Neuronal stem cell (in vitro differentiated cells): ENCODE results near the gene NFAM1.

Experiments used
- DNase-seq: peaks from one replicate; pipeline ENCODE4 v3.0.0-alpha.2; 2013; ENCODE audit warnings: low spot score
- H2AFZ ChIP-seq: one replicate; pipeline ENCODE4 v1.6.1; 2013; ENCODE audit warnings: mild to moderate bottlenecking, low read length, inconsistent platforms
- H2AK5ac ChIP-seq: 2 replicates; pipeline ENCODE4 v1.6.1; 2013; ENCODE audit warnings: low read depth, mild to moderate bottlenecking, inconsistent platforms, low read length, moderate library complexity, mixed read lengths
- H2BK120ac ChIP-seq: 2 replicates; pipeline ENCODE4 v1.6.1; 2013; ENCODE audit warnings: low read depth, mild to moderate bottlenecking, inconsistent platforms, low read length, moderate library complexity, mixed read lengths
- H2BK12ac ChIP-seq: one replicate; pipeline ENCODE4 v1.6.1; 2013; ENCODE audit warnings: low read length, inconsistent platforms
- H2BK15ac ChIP-seq: 2 replicates; pipeline ENCODE4 v1.6.1; 2013; ENCODE audit warnings: mild to moderate bottlenecking, low read length, inconsistent platforms, mixed read lengths
- H2BK5ac ChIP-seq: one replicate; pipeline ENCODE4 v1.6.1; 2013; ENCODE audit warnings: inconsistent platforms, mild to moderate bottlenecking, low read length, moderate library complexity
- H3K14ac ChIP-seq: one replicate; pipeline ENCODE4 v1.6.1; 2013; ENCODE audit warnings: low read length, inconsistent platforms
- H3K18ac ChIP-seq: 2 replicates; pipeline ENCODE4 v1.6.1; 2013; ENCODE audit warnings: low read length, inconsistent platforms
- H3K23ac ChIP-seq: 2 replicates; pipeline ENCODE4 v1.6.1; 2013; ENCODE audit warnings: low read depth, mild to moderate bottlenecking, mixed read lengths, low read length, inconsistent platforms; ENCODE audit not compliant: poor library complexity
- H3K27ac ChIP-seq: replicated peaks from 3 replicates; pipeline ENCODE4 v1.5.1; 2013; ENCODE audit warnings: low read length, inconsistent platforms
- H3K27me3 ChIP-seq, 3 experiments: 2 replicates each; pipeline ENCODE4 v1.6.1; 2013; ENCODE audit warnings: low read length in 3 of 3, mild to moderate bottlenecking in 2 of 3, inconsistent platforms in 1 of 3, low read depth in 1 of 3, mixed read lengths in 1 of 3, moderate library complexity in 1 of 3; ENCODE audit not compliant: control insufficient read depth in 3 of 3, insufficient read depth in 3 of 3
- H3K36me3 ChIP-seq, 2 donors: replicated peaks in 1 of 2; 2 replicates each; pipeline ENCODE4 v1.6.1; 2013; ENCODE audit warnings: low read length in 2 of 2; ENCODE audit not compliant: control insufficient read depth in 2 of 2, insufficient read depth in 2 of 2
- H3K4ac ChIP-seq: 2 replicates; pipeline ENCODE4 v1.6.1; 2013; ENCODE audit warnings: inconsistent platforms, mild to moderate bottlenecking, low read length, moderate library complexity
- H3K4me1 ChIP-seq, 2 donors: 1 replicate in 1 of 2; 2 replicates in 1 of 2; pipeline ENCODE4 v1.6.1; 2013; ENCODE audit warnings: low read length in 2 of 2, low read depth in 1 of 2; ENCODE audit not compliant: control insufficient read depth in 2 of 2, insufficient read depth in 1 of 2
- H3K4me2 ChIP-seq: one replicate; pipeline ENCODE4 v1.6.1; 2013; ENCODE audit warnings: mild to moderate bottlenecking, low read length, inconsistent platforms; ENCODE audit not compliant: insufficient read depth, poor library complexity, severe bottlenecking
- H3K4me3 ChIP-seq, 2 donors: 2 replicates each; pipeline ENCODE4 v1.5.1; 2013; ENCODE audit warnings: low read length in 2 of 2, mild to moderate bottlenecking in 2 of 2, inconsistent platforms in 1 of 2, moderate library complexity in 1 of 2
- H3K79me1 ChIP-seq: one replicate; pipeline ENCODE4 v1.6.1; 2013; ENCODE audit warnings: low read depth, mild to moderate bottlenecking, inconsistent platforms, low read length, moderate library complexity
- H3K9ac ChIP-seq: one replicate; pipeline ENCODE4 v1.6.1; 2013; ENCODE audit warnings: mild to moderate bottlenecking, low read depth, low read length, inconsistent platforms; ENCODE audit not compliant: poor library complexity
- H3K9me3 ChIP-seq, 2 donors: replicated peaks in 1 of 2; 2 replicates each; pipeline versions ENCODE3 to v1.6.1; 2013; ENCODE audit warnings: low read length in 2 of 2, mild to moderate bottlenecking in 2 of 2, inconsistent platforms in 1 of 2, low read depth in 1 of 2, mixed read lengths in 1 of 2, moderate library complexity in 1 of 2; ENCODE audit not compliant: control insufficient read depth in 2 of 2, insufficient read depth in 1 of 2
- H4K8ac ChIP-seq: one replicate; pipeline ENCODE4 v1.6.1; 2013; ENCODE audit warnings: low read depth, mild to moderate bottlenecking, inconsistent platforms, low read length, moderate library complexity
- H4K91ac ChIP-seq: one replicate; pipeline ENCODE4 v1.6.1; 2013; ENCODE audit warnings: low read length, low read depth, mild to moderate bottlenecking, inconsistent platforms; ENCODE audit not compliant: poor library complexity
- WGBS, 2 donors: extraction: QIAGEN DNeasy Blood & Tissue Kit; methylation state at CpG; one replicate each; pipeline ENCODE4 v1.1.7; 2013; ENCODE audit warnings: missing lambda C conversion rate in 2 of 2, mixed read lengths in 1 of 2; ENCODE audit not compliant: insufficient read length in 2 of 2, insufficient replicate concordance in 1 of 2; ENCODE audit errors: extremely low coverage in 2 of 2; 5-methylcytosine and 5-hydroxymethylcytosine counted together

Gene NFAM1

GRCh38 chr22:42431401-42432019 lies 693 bp downstream of the NFAM1 start:
- H3K4me2 ChIP-seq: peak overlapping the region; percentile 49
- no peaks in the 10 kb centered on the region for H3K36me3 ChIP-seq
- no peak overlapping the region for H2BK5ac ChIP-seq
- DNase-seq: no peak
- H3K4me1 ChIP-seq: peaks cover 21 to 43% of the 10 kb centered on the region in 2 donors
- H3K79me1 ChIP-seq: no peaks in the 10 kb centered on the region
- no peak overlapping the region for H3K4ac ChIP-seq
- WGBS, 2 donors: no CpG with 5 or more reads among the region's 17 CpGs
- H4K91ac ChIP-seq: no peak overlapping the region
- H3K27me3 ChIP-seq: peaks cover 0 to 71% (median 18%) of the 10 kb centered on the region in 3 experiments
- H2BK12ac ChIP-seq: no peak overlapping the region
- H3K4me3 ChIP-seq: no peak overlapping the region
- peak overlapping the region; percentile 4 for H2AK5ac ChIP-seq
- no peak overlapping the region for H3K27ac ChIP-seq
- H2BK15ac ChIP-seq: peak overlapping the region; percentile 34
- H4K8ac ChIP-seq: no peak overlapping the region
- peak overlapping the region; percentile 24 for H3K18ac ChIP-seq
- peak overlapping the region; percentile 45 for H3K9ac ChIP-seq
- no peaks in the 10 kb centered on the region for H3K9me3 ChIP-seq
- H2BK120ac ChIP-seq: no peak overlapping the region
- no peak overlapping the region for H3K23ac ChIP-seq
- no peak overlapping the region for H3K14ac ChIP-seq
- H2AFZ ChIP-seq: peak overlapping the region; percentile 81

DNA sequence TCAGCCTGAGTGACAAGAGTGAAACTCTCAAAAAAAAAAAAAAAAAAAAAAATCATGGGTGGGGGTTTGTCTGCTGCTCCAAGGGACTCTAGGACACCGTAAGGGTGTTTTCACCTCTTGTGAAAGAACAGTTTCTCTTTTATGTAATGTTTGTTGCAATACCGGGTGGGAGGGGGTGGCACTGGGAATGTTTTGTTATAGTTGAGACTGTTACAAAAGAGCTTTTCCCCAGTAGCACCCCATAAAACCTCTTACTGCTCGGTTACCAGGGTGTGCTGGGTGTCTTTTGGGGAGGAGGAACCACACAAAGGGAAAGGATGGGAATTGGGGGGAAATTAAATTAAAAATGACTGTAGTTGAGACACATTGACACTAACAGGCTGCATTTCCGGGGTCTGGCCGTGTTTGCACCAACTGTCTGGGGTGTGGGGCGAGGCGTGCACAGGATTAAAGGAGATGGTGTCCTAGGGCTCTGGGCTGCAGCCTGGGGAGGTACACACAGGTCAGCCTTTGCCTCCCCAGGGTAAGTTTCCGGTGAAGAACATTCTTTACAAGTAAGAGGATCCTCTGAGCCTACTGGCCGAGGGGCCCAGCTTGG lies 1.6 kb downstream of the NFAM1 start:
- Histone ChIP-seq H3K4ac (no peak overlapping the region), H4K91ac (no peak overlapping the region), H3K4me2 (no peak overlapping the region), H2BK5ac (no peak overlapping the region), H3K23ac (no peak overlapping the region), H3K79me1 (no peaks in the 10 kb centered on the region), H3K4me3 (no peak overlapping the region), H3K14ac (no peak overlapping the region), H4K8ac (no peak overlapping the region), H3K18ac (no peak overlapping the region), H3K27ac (no peak overlapping the region), H2BK15ac (peak overlapping the region; percentile 34), H3K9me3 (no peaks in the 10 kb centered on the region), H2AFZ (peak overlapping the region; percentile 20), H3K9ac (no peak overlapping the region), H2AK5ac (peak overlapping the region; percentile 4), H3K27me3 (peaks cover 0 to 79% (median 18%) of the 10 kb centered on the region in 3 experiments), H2BK120ac (no peak overlapping the region), H3K4me1 (peaks cover 21 to 43% of the 10 kb centered on the region in 2 donors), H2BK12ac (no peak overlapping the region), H3K36me3 (no peaks in the 10 kb centered on the region)
- WGBS, 2 donors: no CpG with 5 or more reads among the region's 9 CpGs
- no peak for DNase-seq

DNA sequence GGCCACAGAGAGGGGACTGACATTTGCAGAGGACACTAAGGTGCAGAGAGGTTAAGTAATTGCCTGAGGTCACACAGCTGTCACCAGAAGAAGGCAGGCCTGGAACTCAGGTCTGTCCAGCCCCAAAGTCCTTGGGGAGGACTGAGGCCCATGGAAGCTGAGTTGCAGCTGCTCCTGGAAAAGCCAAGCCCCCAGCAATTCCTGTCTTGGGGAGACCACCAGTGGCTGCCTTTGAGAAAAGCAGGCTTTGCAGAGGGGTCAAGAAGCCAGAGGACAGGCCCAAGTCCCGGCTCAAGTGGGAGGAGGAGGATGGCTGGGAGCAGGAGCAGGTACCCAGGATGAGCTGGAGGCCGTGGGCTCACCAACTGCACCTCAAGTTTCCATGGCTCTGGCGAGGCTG lies 3.4 kb downstream of the NFAM1 start:
- H3K27ac ChIP-seq: no peak overlapping the region
- no peak overlapping the region for H3K4me2 ChIP-seq
- H4K91ac ChIP-seq: no peak overlapping the region
- DNase-seq: no peak
- H2AFZ ChIP-seq: no peak overlapping the region
- H3K4me3 ChIP-seq: no peak overlapping the region
- no peak overlapping the region for H2BK15ac ChIP-seq
- H3K18ac ChIP-seq: no peak overlapping the region
- H3K9ac ChIP-seq: no peak overlapping the region
- no CpG with 5 or more reads among the region's 3 CpGs for WGBS, 2 donors
- no peak overlapping the region for H2BK120ac ChIP-seq
- H2BK5ac ChIP-seq: no peak overlapping the region
- no peak overlapping the region for H2AK5ac ChIP-seq
- H3K4me1 ChIP-seq: peaks cover 21 to 30% of the 10 kb centered on the region in 2 donors
- H3K23ac ChIP-seq: no peak overlapping the region
- H3K79me1 ChIP-seq: no peaks in the 10 kb centered on the region
- H3K9me3 ChIP-seq: no peaks in the 10 kb centered on the region
- no peak overlapping the region for H3K4ac ChIP-seq
- no peak overlapping the region for H4K8ac ChIP-seq
- peaks cover 0 to 71% (median 15%) of the 10 kb centered on the region in 3 experiments for H3K27me3 ChIP-seq
- H3K14ac ChIP-seq: no peak overlapping the region
- no peaks in the 10 kb centered on the region for H3K36me3 ChIP-seq
- no peak overlapping the region for H2BK12ac ChIP-seq

DNA sequence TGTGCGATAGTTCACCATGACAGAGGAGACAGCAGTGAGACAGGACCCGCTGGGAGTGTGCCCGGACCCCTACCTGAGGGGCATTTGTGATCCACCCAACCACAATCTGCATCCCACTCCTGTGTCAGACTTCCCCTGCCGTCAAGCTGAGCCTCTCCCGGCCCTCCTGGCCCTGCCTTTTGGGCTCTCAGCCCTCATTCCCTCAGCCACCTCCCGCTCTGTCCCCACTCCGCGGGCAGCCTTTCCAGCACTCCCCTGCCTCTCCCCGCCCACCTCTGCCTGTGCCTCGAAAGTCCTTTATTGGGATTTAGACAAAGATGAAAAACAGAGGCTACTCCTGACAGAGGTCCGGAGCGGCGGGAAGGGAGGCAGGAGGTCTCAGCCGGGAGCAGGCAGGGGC lies 4.2 kb downstream of the NFAM1 start:
- peaks cover 18 to 25% of the 10 kb centered on the region in 2 donors for H3K4me1 ChIP-seq
- peak overlapping the region; percentile 9 for H3K9ac ChIP-seq
- no peak overlapping the region for H3K14ac ChIP-seq
- peak overlapping the region; percentile 35 for H3K18ac ChIP-seq
- no peaks in the 10 kb centered on the region for H3K36me3 ChIP-seq
- H3K4me2 ChIP-seq: no peak overlapping the region
- no peak overlapping the region for H3K27ac ChIP-seq
- peak overlapping the region; percentile 11 for H2BK15ac ChIP-seq
- no peak overlapping the region for H3K4ac ChIP-seq
- WGBS, 2 donors: no CpG with 5 or more reads among the region's 14 CpGs
- no peak overlapping the region for H3K4me3 ChIP-seq
- H3K23ac ChIP-seq: no peak overlapping the region
- H3K79me1 ChIP-seq: no peaks in the 10 kb centered on the region
- no peak overlapping the region for H2BK5ac ChIP-seq
- peak overlapping the region; percentile 53 for H2AFZ ChIP-seq
- DNase-seq: no peak
- H2AK5ac ChIP-seq: no peak overlapping the region
- H3K27me3 ChIP-seq: peaks cover 0 to 64% (median 10%) of the 10 kb centered on the region in 3 experiments
- H3K9me3 ChIP-seq: no peaks in the 10 kb centered on the region
- H2BK12ac ChIP-seq: no peak overlapping the region
- H4K8ac ChIP-seq: no peak overlapping the region
- H4K91ac ChIP-seq: no peak overlapping the region
- H2BK120ac ChIP-seq: no peak overlapping the region
